Neural crest cell (in vitro differentiated cells): ENCODE measurements around the gene RPS6KA5. TPM values are rescaled to one million over a fixed set of nuclear protein-coding genes. Genes with fewer than 3 reads are reported as not detected.
A peak's percentile ranks its signal among the peaks of the same experiment; 100 is the strongest.
"Not testable (repeated sequence)": the region's sequence is repeated elsewhere in the genome, so short reads cannot be mapped to it uniquely, and the experiment has no call there.

Source experiments
- DNase-seq: peaks from one replicate; pipeline ENCODE4 v3.0.0; 2021; ENCODE audit warnings: low read depth, mixed read lengths, low spot score
- H3K27ac Mint-ChIP-seq: one replicate; pipeline ENCODE4 v1.8.0; 2021; ENCODE audit warnings: mild to moderate bottlenecking, mixed read lengths; ENCODE audit not compliant: unreplicated experiment
- H3K27me3 Mint-ChIP-seq: 2 replicates; pipeline ENCODE4 v1.8.0; 2021; ENCODE audit warnings: low read depth, mild to moderate bottlenecking, mixed read lengths
- H3K36me3 Mint-ChIP-seq: 2 replicates; pipeline ENCODE4 v1.8.0; 2021; ENCODE audit warnings: low read depth, mild to moderate bottlenecking, mixed read lengths
- H3K4me1 Mint-ChIP-seq: 2 replicates; pipeline ENCODE4 v1.8.0; 2021; ENCODE audit warnings: mixed read lengths
- H3K4me3 Mint-ChIP-seq: one replicate; pipeline ENCODE4 v1.8.0; 2021; ENCODE audit warnings: mild to moderate bottlenecking, mixed read lengths
- H3K9me3 Mint-ChIP-seq: 2 replicates; pipeline ENCODE4 v1.8.0; 2021; ENCODE audit warnings: mixed read lengths
- CTCF ChIP-seq: fragments of 200-600 bp; sonication (generic); conservative IDR thresholded peaks from 2 replicates; pipeline ENCODE4 v1.5.0; 2021; ENCODE audit warnings: antibody characterized with exemption, mild to moderate bottlenecking
- total RNA-seq: library from RNA; stranded (reverse); gene quantifications from 2 replicates; pipeline ENCODE4 v1.2.1, GENCODE V29; 2021

RPS6KA5 gene
- total RNA-seq, 1 donor from 2014 or later = 2.2 TPM

GRCh38 chr14:90857866-90858265, 202.6 kb downstream of the RPS6KA5 start:
- no peak for DNase-seq
- no peaks in the 10 kb centered on the region for H3K27me3 Mint-ChIP-seq
- H3K27ac Mint-ChIP-seq = no peak overlapping the region
- no peaks in the 10 kb centered on the region for H3K9me3 Mint-ChIP-seq
- H3K36me3 Mint-ChIP-seq = no peaks in the 10 kb centered on the region
- no peaks in the 10 kb centered on the region for H3K4me1 Mint-ChIP-seq
- H3K4me3 Mint-ChIP-seq = no peak overlapping the region
- TF ChIP-seq CTCF = no peak

- not testable (repeated sequence) for H3K27me3 Mint-ChIP-seq, H3K27ac Mint-ChIP-seq, H3K9me3 Mint-ChIP-seq, H3K36me3 Mint-ChIP-seq, H3K4me3 Mint-ChIP-seq, DNase-seq
- peaks cover 13% of the 10 kb centered on the region for H3K4me1 Mint-ChIP-seq
Measured at GRCh38 chr14:90856115-90856514, 204.3 kb downstream of the RPS6KA5 start.

GRCh38 chr14:90853116-90853515, 207.3 kb downstream of the RPS6KA5 start:
- TF ChIP-seq CTCF = no peak

GRCh38 chr14:90851327-90852036, 209.0 kb downstream of the RPS6KA5 start:
- H3K36me3 Mint-ChIP-seq = no peaks in the 10 kb centered on the region
- H3K4me3 Mint-ChIP-seq = no peak overlapping the region
- H3K27ac Mint-ChIP-seq = peak overlapping the region; percentile 96
- TF ChIP-seq CTCF = no peak
- H3K4me1 Mint-ChIP-seq = peaks cover 45% of the 10 kb centered on the region
- no peak for DNase-seq
- H3K27me3 Mint-ChIP-seq = no peaks in the 10 kb centered on the region
- H3K9me3 Mint-ChIP-seq = no peaks in the 10 kb centered on the region

More at GRCh38 chr14:90853116-90853515, 207.3 kb downstream of the RPS6KA5 start:
- no peak for DNase-seq
- H3K36me3 Mint-ChIP-seq = no peaks in the 10 kb centered on the region
- H3K4me1 Mint-ChIP-seq = peaks cover 34% of the 10 kb centered on the region
- H3K27ac Mint-ChIP-seq = no peak overlapping the region
- H3K27me3 Mint-ChIP-seq = no peaks in the 10 kb centered on the region
- no peaks in the 10 kb centered on the region for H3K9me3 Mint-ChIP-seq
- H3K4me3 Mint-ChIP-seq = no peak overlapping the region

GRCh38 chr14:90850487-90850886, 210.0 kb downstream of the RPS6KA5 start:
- Mint-ChIP-seq H3K27me3 (no peaks in the 10 kb centered on the region), H3K27ac (peak overlapping the region; percentile 98), H3K4me1 (peaks cover 45% of the 10 kb centered on the region), H3K9me3 (no peaks in the 10 kb centered on the region), H3K36me3 (no peaks in the 10 kb centered on the region), H3K4me3 (no peak overlapping the region)
- DNase-seq = no peak
- TF ChIP-seq CTCF = no peak

- no peak overlapping the region for H3K4me3 Mint-ChIP-seq
- H3K27me3 Mint-ChIP-seq = no peaks in the 10 kb centered on the region
- DNase-seq = no peak
- no peaks in the 10 kb centered on the region for H3K36me3 Mint-ChIP-seq
- TF ChIP-seq CTCF = no peak
- peaks cover 45% of the 10 kb centered on the region for H3K4me1 Mint-ChIP-seq
- peak overlapping the region; percentile 27 for H3K27ac Mint-ChIP-seq
- H3K9me3 Mint-ChIP-seq = no peaks in the 10 kb centered on the region
Measured at GRCh38 chr14:90849787-90850444, 210.5 kb downstream of the RPS6KA5 start.
